GM12892 (cell line): Measurements from ENCODE around the gene CXCR6.

Experiments used
- POLR2A ChIP-seq: IDR thresholded peaks from 2 replicates; pipeline ENCODE4 v1.6.1; 2011; ENCODE audit warnings: low read depth, low read length, control low read depth
- POLR2AphosphoS5 ChIP-seq: IDR thresholded peaks from 2 replicates; pipeline ENCODE4 v1.6.1; 2011; ENCODE audit warnings: low read depth, low read length, control low read depth
- TAF1 ChIP-seq: IDR thresholded peaks from 2 replicates; pipeline ENCODE4 v1.6.1; 2011; ENCODE audit warnings: low read depth, mild to moderate bottlenecking, control low read depth, low read length, borderline replicate concordance

GRCh38 chr3:45994419-45995235, 51.4 kb downstream of the CXCR6 start:
- no peak for TF ChIP-seq POLR2AphosphoS5
- 0 out of 2 replicates have a peak, but pooled peaks have one; percentile 9 for TF ChIP-seq POLR2A
- no peak for TF ChIP-seq TAF1
